B cell (primary cell): ENCODE results near the gene TTC21A. TPM values are rescaled to one million over a fixed set of nuclear protein-coding genes. Genes with fewer than 3 reads are reported as not detected.
"Not testable (repeated sequence)": the region's sequence is repeated elsewhere in the genome, so short reads cannot be mapped to it uniquely, and the experiment has no call there.

ENCODE experiments used
- ATAC-seq: fragments of 200-7000 bp; cut with Tn5 transposase; one replicate; pipeline ENCODE4 v1.10.0; 2021; ENCODE audit warnings: low read depth, mild to moderate bottlenecking, moderate number of reproducible peaks, moderate library complexity
- CTCF ChIA-PET: fragments of 350-600 bp; sonication (Branson Sonifier 250); formaldehyde crosslinking; loops from one replicate; lab custom pipeline; 2021; ENCODE audit warnings: antibody characterized with exemption, inconsistent platforms; lab: Charles Lee
- POLR2A ChIA-PET: fragments of 350-600 bp; sonication (Branson Sonifier 250); formaldehyde crosslinking; loops from one replicate; lab custom pipeline; 2021; ENCODE audit warnings: antibody characterized with exemption; lab: Charles Lee
- DNase-seq: peaks from one replicate; pipeline ENCODE4 v3.0.0; 2013
- H2AFZ ChIP-seq: 2 replicates; pipeline ENCODE4 v1.6.1; 2012; ENCODE audit warnings: mild to moderate bottlenecking, low read depth, low read length; ENCODE audit not compliant: insufficient read depth, poor library complexity, severe bottlenecking
- H3K27ac ChIP-seq, 2 donors: 1 replicate in 1 of 2; 2 replicates in 1 of 2; pipeline ENCODE4 v1.5.1; 2012 to 2013; ENCODE audit warnings: low read length in 2 of 2, mild to moderate bottlenecking in 2 of 2, moderate library complexity in 1 of 2
- H3K27me3 ChIP-seq, 4 experiments: fragments of 200-600 bp in 1 of 4; sonication (generic) in 1 of 4; replicated peaks in 1 of 4; 1 replicate in 2 of 4; 2 replicates in 2 of 4; pipeline versions ENCODE4 v1.6.1 to v1.7.0; 2013 to 2016; ENCODE audit warnings: low read length in 3 of 4, mild to moderate bottlenecking in 2 of 4, mixed read lengths in 1 of 4, moderate library complexity in 1 of 4; ENCODE audit not compliant: insufficient read depth in 4 of 4, control insufficient read depth in 3 of 4; ENCODE audit errors: control extremely low read depth in 1 of 4
- H3K36me3 ChIP-seq, 2 experiments: replicated peaks in 1 of 2; 1 replicate in 1 of 2; 2 replicates in 1 of 2; pipeline versions ENCODE4 v1.6.1 to v1.7.1; 2013; ENCODE audit warnings: low read length in 1 of 2; ENCODE audit not compliant: insufficient read depth in 2 of 2, control insufficient read depth in 1 of 2; ENCODE audit errors: control extremely low read depth in 1 of 2, extremely low read depth in 1 of 2
- H3K4me1 ChIP-seq, 2 donors: fragments of 200-600 bp in 1 of 2; sonication (generic) in 1 of 2; 1 replicate in 1 of 2; 2 replicates in 1 of 2; pipeline versions ENCODE4 v1.5.1 to v1.6.1; 2013 to 2017; ENCODE audit warnings: low read length in 2 of 2; ENCODE audit not compliant: control insufficient read depth in 2 of 2, insufficient read depth in 2 of 2
- H3K4me2 ChIP-seq: replicated peaks from 2 replicates; pipeline ENCODE3; 2012; ENCODE audit warnings: mild to moderate bottlenecking, low read depth, low read length; ENCODE audit not compliant: poor library complexity, severe bottlenecking
- H3K4me3 ChIP-seq, 5 experiments: fragments of 200-600 bp in 1 of 5; sonication (generic) in 1 of 5; 1 replicate in 3 of 5; 2 replicates in 2 of 5; pipeline versions ENCODE4 v1.5.1 to v1.7.0; 2011 to 2016; ENCODE audit warnings: low read length in 4 of 5, mild to moderate bottlenecking in 4 of 5, low read depth in 2 of 5, control low read depth in 1 of 5, moderate library complexity in 1 of 5; ENCODE audit not compliant: insufficient read depth in 1 of 5; ENCODE audit errors: control extremely low read depth in 1 of 5, extremely low read depth in 1 of 5
- H3K79me2 ChIP-seq: fragments of 200-600 bp; sonication (generic); one replicate; pipeline ENCODE4 v1.6.0; 2016; ENCODE audit warnings: low read length; ENCODE audit not compliant: control insufficient read depth, insufficient read depth
- H3K9ac ChIP-seq: fragments of 200-600 bp; sonication (generic); 2 replicates; pipeline ENCODE4 v1.6.1; 2017; ENCODE audit warnings: mild to moderate bottlenecking, low read length, moderate library complexity
- H3K9me3 ChIP-seq, 3 donors: one replicate each; pipeline versions ENCODE4 v1.6.1 to v1.7.1; 2013; ENCODE audit warnings: low read length in 2 of 3; ENCODE audit not compliant: control insufficient read depth in 2 of 3, insufficient read depth in 1 of 3; ENCODE audit errors: control extremely low read depth in 1 of 3
- H4K20me1 ChIP-seq: 2 replicates; pipeline ENCODE4 v1.6.0; 2012; ENCODE audit warnings: mild to moderate bottlenecking, low read length; ENCODE audit not compliant: insufficient read depth, control insufficient read depth, poor library complexity, severe bottlenecking
- H3K27ac Mint-ChIP-seq: one replicate; pipeline ENCODE4 v1.8.0; 2021; ENCODE audit warnings: mixed read lengths
- H3K27me3 Mint-ChIP-seq: one replicate; pipeline ENCODE4 v1.8.0; 2021; ENCODE audit warnings: mixed read lengths
- H3K4me1 Mint-ChIP-seq: one replicate; pipeline ENCODE4 v1.8.0; 2021; ENCODE audit warnings: mixed read lengths
- H3K4me3 Mint-ChIP-seq: one replicate; pipeline ENCODE4 v1.8.0; 2021; ENCODE audit warnings: mixed read lengths
- H3K9me3 Mint-ChIP-seq: one replicate; pipeline ENCODE4 v1.8.0; 2022; ENCODE audit warnings: mixed read lengths; ENCODE audit not compliant: insufficient read depth
- CTCF ChIP-seq: fragments of 200-600 bp; IDR thresholded peaks from one replicate; pipeline ENCODE4 v1.8.0; 2022; ENCODE audit warnings: antibody characterized with exemption, mild to moderate bottlenecking
- EZH2 ChIP-seq: IDR thresholded peaks from 2 replicates; pipeline ENCODE4 v1.6.1; 2012; ENCODE audit warnings: borderline replicate concordance, low read depth, mild to moderate bottlenecking, moderate library complexity, low read length; ENCODE audit not compliant: insufficient read depth, poor library complexity, severe bottlenecking
- WGBS: methylation state at CpG from one replicate; pipeline ENCODE4 v1.1.5; 2013; ENCODE audit warnings: missing lambda C conversion rate; ENCODE audit not compliant: insufficient coverage; 5-methylcytosine and 5-hydroxymethylcytosine counted together
- intact Hi-C: fragments of 100-400 bp; cut with micrococcal nuclease; formaldehyde crosslinking; loops from one replicate; pipeline ENCODE4 v1.10.0; 2022
- polyA minus RNA-seq: library from RNA; depleted of rRNA, polyadenylated mRNA; stranded (reverse); fragments of >200 nt; gene quantifications from 2 replicates; pipeline ENCODE4 v1.2.3, GENCODE V29; 2012
- polyA plus RNA-seq: library from polyadenylated mRNA; depleted of rRNA; stranded (reverse); fragments of >200 nt; gene quantifications from 2 replicates; pipeline ENCODE4 v1.2.3, GENCODE V29; 2012
- total RNA-seq, 2 donors: library from RNA; stranded (reverse); fragments of 120-200 nt in 1 of 2; gene quantifications; 1 replicate in 1 of 2; 2 replicates in 1 of 2; pipeline versions ENCODE4 v1.2.3 to v1.2.4, GENCODE V29; 2013 to 2022

Gene TTC21A
- total RNA-seq (106 and 116 TPM in 2 replicates), polyA plus RNA-seq (49.2 and 73.1 TPM in 2 replicates), polyA minus RNA-seq (12.8 and 29.6 TPM in 2 replicates)
- total RNA-seq (2013) = 24.5 TPM

DNA sequence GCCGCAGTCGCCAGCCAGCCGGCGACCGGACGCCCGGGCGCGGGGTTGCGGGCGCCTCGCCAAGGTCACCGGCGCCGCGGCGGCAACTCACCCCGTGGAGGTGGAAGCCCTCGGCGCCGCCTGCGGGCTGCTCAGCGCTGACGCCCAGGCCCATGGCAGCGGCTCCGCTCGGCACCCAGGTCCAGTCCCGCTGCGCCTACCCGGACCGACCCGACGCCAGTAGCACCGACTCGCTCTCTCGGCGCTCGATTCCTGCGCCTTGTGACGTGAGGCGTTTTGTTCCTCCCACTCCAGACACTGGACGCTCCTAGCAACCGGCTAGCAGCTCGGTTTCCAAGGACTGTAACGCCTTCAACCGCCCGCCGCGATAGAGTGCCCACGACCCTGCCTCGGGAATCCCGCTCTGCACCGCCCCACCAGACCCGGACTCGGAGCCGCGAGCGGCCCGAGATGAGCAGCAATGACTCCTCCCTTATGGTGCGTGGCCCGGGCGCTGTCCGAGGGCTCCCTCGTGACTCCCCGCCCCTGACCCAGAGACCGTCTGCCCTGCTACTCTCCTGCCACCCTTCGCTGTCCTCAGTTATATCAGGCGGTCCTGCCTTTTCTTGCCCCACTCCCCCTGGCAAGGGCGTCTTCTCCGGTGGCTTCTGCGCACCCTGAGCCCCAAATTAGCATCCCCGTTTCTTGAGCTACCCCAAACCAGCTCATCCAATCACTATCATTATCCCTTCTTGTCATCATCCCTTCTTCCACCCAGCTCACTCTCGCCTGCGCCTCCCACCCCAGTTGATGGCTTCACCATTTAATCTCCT lies at the start of gene TTC21A, which contains the start of gene GORASP1:
TSS of gene TTC21A (plus strand) at position 293 of the 812 bp plus-strand sequence. CDS start at position 451, 158 bp downstream.
TSS of gene GORASP1 (minus strand) at position 240 of the 812 bp plus-strand sequence. CDS start at position 154, 86 bp downstream.
- WGBS = under 1% methylated on average over 74 of the region's 74 CpGs

DNA sequence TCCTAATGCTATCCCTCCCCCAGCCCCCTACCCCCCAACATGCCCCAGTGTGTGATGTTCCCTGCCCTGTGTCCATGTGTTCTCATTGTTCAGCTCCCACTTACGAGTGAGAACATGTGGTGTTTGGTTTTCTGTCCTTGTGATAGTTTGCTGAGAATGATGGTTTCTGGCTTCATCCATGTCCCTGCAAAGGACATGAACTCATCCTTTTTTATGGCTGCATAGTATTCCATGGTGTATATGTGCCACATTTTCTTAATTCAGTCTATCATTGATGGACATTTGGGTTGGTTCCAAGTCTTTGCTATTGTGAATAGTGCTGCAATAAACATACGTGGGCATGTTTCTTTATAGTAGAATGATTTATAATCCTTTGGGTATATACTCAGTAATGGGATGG lies 46.3 kb upstream of the TTC21A start:
- peaks cover 37% of the 10 kb centered on the region for H3K4me1 Mint-ChIP-seq
- ATAC-seq, H3K4me2 ChIP-seq, H3K27me3 ChIP-seq, H3K4me3 Mint-ChIP-seq, H2AFZ ChIP-seq, H3K9ac ChIP-seq, POLR2A ChIA-PET, H3K9me3 Mint-ChIP-seq, H3K27me3 Mint-ChIP-seq, intact Hi-C loops, H3K27ac Mint-ChIP-seq, H3K27ac ChIP-seq, H3K9me3 ChIP-seq, DNase-seq, H3K4me3 ChIP-seq: not testable (repeated sequence)
- peaks cover 70% of the 10 kb centered on the region for H4K20me1 ChIP-seq
- CTCF ChIA-PET = interaction anchor here (0.7 kb wide), 1 partner anchor 227 kb away, joined by 3 read pairs; no protein-coding TSS in a partner anchor
- H3K79me2 ChIP-seq = peaks cover 71% of the 10 kb centered on the region
- peaks cover 14 to 15% of the 10 kb centered on the region in 2 experiments for H3K36me3 ChIP-seq
- WGBS = no CpG with 5 or more reads among the region's 2 CpGs
- H3K4me1 ChIP-seq = peaks cover 7 to 11% of the 10 kb centered on the region in 2 donors

More for the DNA sequence above, at the start of gene TTC21A, which contains the start of gene GORASP1:
- POLR2A ChIA-PET = interaction anchor here (0.8 to 2.2 kb wide), 8 partner anchors 10 to 181 kb away, joined by 3 to 10 read pairs (median 4); no protein-coding TSS in a partner anchor
- DNase-seq (peak; percentile 80), ATAC-seq (peak; percentile 48)
- Mint-ChIP-seq H3K4me1 (peaks cover 62% of the 10 kb centered on the region), H3K27me3 (no peaks in the 10 kb centered on the region), H3K4me3 (peak within 1 kb of the TSS; percentile 93), H3K9me3 (no peaks in the 10 kb centered on the region), H3K27ac (peak within 1 kb of the TSS; percentile 90)
- TF ChIP-seq CTCF = no peak
- TF ChIP-seq EZH2 = no peak
- peaks cover 0 to 37% of the 10 kb centered on the region in 2 experiments for H3K36me3 ChIP-seq
- H3K27ac ChIP-seq = peak within 1 kb of the TSS; percentile 63 to 88
- peak within 1 kb of the TSS; percentile 96 for H2AFZ ChIP-seq
- H3K27me3 ChIP-seq = no peaks in the 10 kb centered on the region
- peak within 1 kb of the TSS; percentile 63 to 99 (median 96) for H3K4me3 ChIP-seq
- H3K79me2 ChIP-seq = peaks cover 43% of the 10 kb centered on the region
- peak within 1 kb of the TSS; percentile 97 for H3K9ac ChIP-seq
- intact Hi-C loops = loop anchor here (1.0 to 10.0 kb wide), 8 partner anchors 14 to 973 kb away; partner anchors contain the start of genes ACAA1, MYD88, SCN11A and SLC25A38
- H3K9me3 ChIP-seq = no peaks in the 10 kb centered on the region
- peaks cover 41 to 54% of the 10 kb centered on the region in 2 donors for H3K4me1 ChIP-seq
- peaks cover 19% of the 10 kb centered on the region for H4K20me1 ChIP-seq
- H3K4me2 ChIP-seq = peak within 1 kb of the TSS; percentile 92
- CTCF ChIA-PET = interaction anchor here (1.1 to 5.0 kb wide), 12 partner anchors 8 to 184 kb away, joined by 3 to 26 read pairs (median 7); no protein-coding TSS in a partner anchor
